Muscle of leg (tissue), 11 donors: Measurements from ENCODE around the gene RND1. TPM values are rescaled to one million over a fixed set of nuclear protein-coding genes. Genes with fewer than 3 reads are reported as not detected.
"Not testable (repeated sequence)": the region's sequence is repeated elsewhere in the genome, so short reads cannot be mapped to it uniquely, and the experiment has no call there.

Source experiments
- DNase-seq: peaks from one replicate; pipeline ENCODE4 v3.0.0; 2013
- H3K27ac ChIP-seq: one replicate; pipeline ENCODE4 v1.5.1; 2013; ENCODE audit warnings: mild to moderate bottlenecking, low read length, control low read depth
- H3K27me3 ChIP-seq: one replicate; pipeline ENCODE4 v1.6.1; 2013; ENCODE audit warnings: low read length; ENCODE audit not compliant: control insufficient read depth, insufficient read depth
- H3K36me3 ChIP-seq: one replicate; pipeline ENCODE4 v1.6.1; 2013; ENCODE audit warnings: low read length; ENCODE audit not compliant: control insufficient read depth, insufficient read depth
- H3K4me1 ChIP-seq: one replicate; pipeline ENCODE4 v1.6.1; 2013; ENCODE audit warnings: low read length; ENCODE audit not compliant: control insufficient read depth, insufficient read depth
- H3K4me3 ChIP-seq: one replicate; pipeline ENCODE4 v1.5.1; 2013; ENCODE audit warnings: low read length, control low read depth
- H3K9me3 ChIP-seq: replicated peaks from 2 replicates; pipeline ENCODE4 v1.6.1; 2013; ENCODE audit warnings: low read depth, low read length; ENCODE audit not compliant: control insufficient read depth
- WGBS: methylation state at CpG from one replicate; pipeline ENCODE4 v1.1.5; 2013; ENCODE audit warnings: missing lambda C conversion rate; ENCODE audit not compliant: insufficient coverage; 5-methylcytosine and 5-hydroxymethylcytosine counted together
- polyA plus RNA-seq, 8 donors: library from polyadenylated mRNA; unstranded; fragments of 120-200 nt; gene quantifications; one replicate each; pipeline versions ENCODE4 v1.2.1 to v1.2.3, GENCODE V29; 2013; ENCODE audit warnings: inconsistent platforms in 1 of 8, low replicate concordance in 1 of 8; ENCODE audit not compliant: insufficient read length in 8 of 8, insufficient read depth in 1 of 8
- total RNA-seq: library from RNA; stranded (reverse); fragments of 120-200 nt; gene quantifications from one replicate; pipeline ENCODE4 v1.2.4, GENCODE V29; 2013

Gene RND1
- total and polyA plus RNA-seq, 9 donors = 0.22 to 0.74 (median 0.53) TPM

DNA sequence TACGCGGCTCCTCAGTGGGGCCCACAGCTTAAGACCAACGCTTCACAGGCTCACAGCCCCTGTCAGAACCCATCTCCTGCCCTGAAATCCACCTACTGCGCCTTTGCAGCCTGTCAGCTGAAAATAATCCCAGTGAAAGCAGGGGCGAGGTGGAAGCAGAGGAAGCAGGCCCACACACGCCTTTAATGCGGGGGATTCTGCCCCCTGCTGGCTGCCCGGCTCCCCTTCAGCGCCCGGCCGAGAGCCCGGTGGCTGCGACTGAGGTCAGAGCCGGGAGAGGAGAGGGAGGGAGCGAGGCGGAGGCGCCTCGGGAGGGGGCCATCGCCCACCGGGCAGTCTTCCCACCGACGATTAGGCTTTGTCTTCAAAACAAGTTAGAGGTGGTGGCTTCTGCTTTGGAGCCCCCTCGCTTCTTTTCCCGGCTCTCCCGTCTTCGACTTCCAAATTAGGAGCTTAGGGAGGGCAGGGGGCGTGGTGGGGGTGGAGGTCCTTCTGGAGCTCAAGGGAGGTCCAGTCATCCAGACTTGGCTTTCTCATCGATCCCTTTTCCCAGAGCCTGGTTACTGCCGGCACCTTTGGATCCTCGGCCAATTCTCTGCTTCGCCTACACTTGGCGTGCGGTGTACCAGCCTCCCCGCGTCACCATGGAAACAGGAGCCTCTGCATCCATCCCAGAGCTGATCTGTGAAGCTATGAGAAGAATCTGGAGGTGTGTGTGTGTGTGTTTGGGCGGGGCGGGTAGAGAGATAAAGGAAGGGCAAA is 25.2 kb upstream of the RND1 start:
- DNase-seq = peak; percentile 87
- H3K4me1 ChIP-seq = peaks cover 10% of the 10 kb centered on the region
- H3K27me3 ChIP-seq = peaks cover 8% of the 10 kb centered on the region
- peak overlapping the region; percentile 28 for H3K4me3 ChIP-seq
- H3K9me3 ChIP-seq = no peaks in the 10 kb centered on the region
- no peak overlapping the region for H3K27ac ChIP-seq
- 6% methylated on average over 24 of the region's 37 CpGs for WGBS
- no peaks in the 10 kb centered on the region for H3K36me3 ChIP-seq

DNA sequence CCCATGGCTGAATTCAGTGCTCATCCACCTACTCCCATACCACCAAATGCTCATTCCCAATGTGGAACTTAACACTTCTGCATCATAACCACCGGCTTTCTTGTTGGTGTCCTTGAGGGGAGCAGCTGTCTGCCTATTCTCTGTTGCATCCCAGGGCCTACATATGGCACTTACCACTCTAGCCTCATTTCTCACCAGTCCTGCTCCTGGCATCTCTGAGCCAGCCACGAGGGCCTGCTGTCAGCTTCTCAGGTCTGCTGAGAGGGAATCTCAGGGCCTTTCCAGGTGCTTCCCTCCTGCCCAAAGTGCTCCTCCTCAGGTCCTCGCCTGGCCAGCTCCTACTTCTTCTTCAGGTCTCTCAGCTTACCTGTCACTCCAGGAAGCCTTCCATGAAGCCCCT is 24.0 kb upstream of the RND1 start:
- H3K27ac ChIP-seq = no peak overlapping the region
- peaks cover 10% of the 10 kb centered on the region for H3K4me1 ChIP-seq
- H3K27me3 ChIP-seq = peaks cover 8% of the 10 kb centered on the region
- 79% methylated on average over 3 of the region's 3 CpGs for WGBS
- H3K4me3 ChIP-seq = no peak overlapping the region
- no peaks in the 10 kb centered on the region for H3K9me3 ChIP-seq
- no peaks in the 10 kb centered on the region for H3K36me3 ChIP-seq
- DNase-seq = no peak

DNA sequence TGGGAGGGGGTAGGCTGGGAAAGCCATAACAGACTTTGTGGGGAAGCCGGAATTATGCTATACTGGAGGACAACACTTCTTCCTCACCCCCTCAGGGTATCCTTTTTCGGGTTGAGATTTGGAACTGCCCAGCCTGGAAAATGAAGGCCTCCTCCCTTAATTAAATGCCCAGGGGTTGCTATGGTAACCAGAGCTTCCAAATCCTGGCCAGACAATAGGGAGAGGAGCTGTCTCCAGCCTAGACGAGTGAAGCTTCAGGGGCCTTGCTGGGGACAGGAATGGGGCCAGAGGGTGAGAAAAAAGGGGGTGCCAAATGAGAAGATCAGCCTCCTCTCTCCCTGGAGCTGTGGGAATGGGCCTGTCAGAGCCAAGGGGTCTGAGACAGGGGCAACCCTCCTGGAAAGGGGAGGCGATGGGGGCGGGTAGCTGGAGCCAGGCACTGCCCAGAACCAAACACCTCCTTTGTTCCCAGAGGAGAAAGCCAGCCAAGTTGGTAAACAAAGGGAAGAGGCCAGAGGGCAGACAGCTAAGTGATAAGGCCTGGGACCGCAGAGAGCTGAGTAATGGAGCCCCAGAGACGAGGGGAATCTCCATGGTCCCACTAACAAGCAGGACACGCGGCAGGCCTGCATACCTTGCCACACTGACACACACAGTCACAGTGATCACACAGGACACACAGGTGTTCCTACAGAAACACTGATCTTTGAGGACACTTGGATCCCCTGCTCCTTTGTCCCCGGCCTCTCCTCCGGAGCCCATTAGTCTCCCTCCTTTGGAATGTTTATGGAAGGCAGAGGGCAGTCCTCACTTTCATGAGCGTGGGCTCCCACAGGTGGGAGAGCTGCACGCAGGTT is 17.9 kb upstream of the RND1 start:
- peak; percentile 30 for DNase-seq
- peaks cover 18% of the 10 kb centered on the region for H3K4me1 ChIP-seq
- no peak overlapping the region for H3K4me3 ChIP-seq
- H3K9me3 ChIP-seq = no peaks in the 10 kb centered on the region
- peaks cover 21% of the 10 kb centered on the region for H3K27me3 ChIP-seq
- WGBS = 66% methylated on average over 3 of the region's 13 CpGs
- H3K27ac ChIP-seq = no peak overlapping the region
- H3K36me3 ChIP-seq = no peaks in the 10 kb centered on the region

DNA sequence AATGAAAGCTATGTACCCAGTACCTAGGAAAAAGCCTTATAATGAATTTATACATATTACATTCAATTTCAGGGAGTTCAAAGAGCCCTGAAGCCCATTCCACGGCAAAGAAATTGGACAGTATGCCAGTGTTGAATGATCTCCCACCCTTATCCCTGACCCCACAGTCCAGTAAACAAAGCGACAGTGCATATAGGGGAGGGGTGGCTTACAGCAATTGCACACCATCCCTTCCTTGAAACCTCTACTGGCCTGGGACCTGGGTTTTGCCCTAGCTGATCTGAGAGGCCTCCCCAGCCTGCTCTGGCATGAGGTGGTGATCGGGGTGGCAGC is 17.3 kb upstream of the RND1 start:
- no peak for DNase-seq
- H3K27me3 ChIP-seq = peaks cover 21% of the 10 kb centered on the region
- H3K4me3 ChIP-seq = no peak overlapping the region
- peak overlapping the region; percentile 51 for H3K27ac ChIP-seq
- no peaks in the 10 kb centered on the region for H3K36me3 ChIP-seq
- WGBS = no CpG with 5 or more reads among the region's 3 CpGs
- peaks cover 18% of the 10 kb centered on the region for H3K4me1 ChIP-seq
- H3K9me3 ChIP-seq = no peaks in the 10 kb centered on the region

DNA sequence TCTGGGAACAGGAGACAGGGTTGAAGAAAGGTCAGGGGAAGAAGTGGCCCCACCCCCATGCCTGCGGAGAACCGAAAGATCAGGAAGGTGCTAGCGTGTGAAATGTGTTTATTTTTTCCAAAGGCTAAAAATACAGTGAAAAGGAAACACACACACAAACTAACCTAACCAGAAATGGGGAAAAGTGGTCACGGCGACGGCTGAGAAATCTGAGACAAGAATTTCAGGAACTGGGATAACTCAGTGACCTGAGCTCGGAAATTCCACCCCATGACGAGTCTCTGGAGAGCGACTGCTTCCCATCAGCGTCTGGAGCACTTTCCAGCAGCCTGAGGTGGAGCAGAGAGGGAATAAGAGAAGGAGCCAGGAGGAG is 16.6 kb upstream of the RND1 start:
- H3K27ac ChIP-seq = peak overlapping the region; percentile 51
- 7% methylated on average over 6 of the region's 10 CpGs for WGBS
- DNase-seq = peak; percentile 69

DNA sequence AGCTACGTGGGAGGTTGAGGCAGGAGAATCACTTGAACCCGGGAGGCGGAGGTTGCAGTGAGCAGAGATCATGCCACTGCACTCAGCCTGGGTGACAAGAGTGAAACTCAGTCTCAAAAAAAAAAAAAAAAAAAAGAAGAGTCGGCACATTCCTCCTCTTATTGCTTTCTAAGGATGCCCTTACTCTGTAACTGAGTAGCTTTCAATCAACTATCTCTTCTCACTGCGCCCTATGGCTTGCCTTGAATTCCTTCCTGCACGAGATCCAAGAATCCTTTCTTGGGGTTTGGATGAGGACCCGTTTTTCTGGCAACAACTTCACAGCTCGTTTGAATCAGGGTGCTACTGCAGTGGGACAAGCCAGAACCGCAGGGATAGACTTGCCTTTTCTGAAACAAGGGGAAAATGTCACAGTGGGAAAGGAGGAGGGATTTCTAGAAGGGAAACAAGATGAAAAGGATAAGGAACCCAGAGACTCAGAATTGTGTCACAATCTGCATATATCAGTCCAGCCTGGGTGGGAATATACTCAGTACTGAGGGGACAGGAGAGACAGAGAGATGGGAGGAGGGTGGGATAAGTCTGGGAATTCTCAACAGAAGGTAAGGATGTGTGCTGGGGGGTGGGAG is 16.1 kb upstream of the RND1 start:
- Histone ChIP-seq H3K4me1 (peaks cover 18% of the 10 kb centered on the region), H3K4me3 (no peak overlapping the region), H3K9me3 (no peaks in the 10 kb centered on the region), H3K27ac (peak overlapping the region; percentile 70), H3K36me3 (no peaks in the 10 kb centered on the region), H3K27me3 (peaks cover 21% of the 10 kb centered on the region)
- 73% methylated on average over 4 of the region's 9 CpGs for WGBS
- no peak for DNase-seq

More for the DNA sequence above, 16.6 kb upstream of the RND1 start:
- Histone ChIP-seq H3K9me3 (no peaks in the 10 kb centered on the region), H3K4me3 (no peak overlapping the region), H3K4me1 (peaks cover 18% of the 10 kb centered on the region), H3K36me3 (no peaks in the 10 kb centered on the region), H3K27me3 (peaks cover 21% of the 10 kb centered on the region)

DNA sequence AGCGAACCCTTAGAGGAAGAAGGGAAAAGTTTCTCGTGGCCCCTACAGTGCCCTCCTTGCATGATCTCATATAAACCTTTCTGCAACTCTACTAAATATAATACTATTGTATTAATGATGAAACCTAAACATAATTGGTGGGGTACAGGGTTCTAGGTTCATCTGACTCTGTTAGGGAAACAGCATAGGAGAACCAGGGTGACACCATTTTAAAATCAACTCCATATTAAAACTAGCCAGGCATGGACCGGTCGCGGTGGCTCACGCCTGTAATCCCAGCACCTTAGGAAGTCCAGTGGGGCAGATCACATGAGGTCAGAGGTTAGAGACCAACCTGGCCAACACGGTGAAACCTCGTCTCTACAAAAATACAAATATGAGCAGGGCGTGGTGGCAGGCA is 15.0 kb upstream of the RND1 start:
- H3K27me3 ChIP-seq = peaks cover 21% of the 10 kb centered on the region
- DNase-seq = no peak
- H3K4me3 ChIP-seq = no peak overlapping the region
- peaks cover 18% of the 10 kb centered on the region for H3K4me1 ChIP-seq
- no peaks in the 10 kb centered on the region for H3K36me3 ChIP-seq
- H3K9me3 ChIP-seq = no peaks in the 10 kb centered on the region
- H3K27ac ChIP-seq = no peak overlapping the region
- WGBS = 93% methylated on average over 3 of the region's 9 CpGs

DNA sequence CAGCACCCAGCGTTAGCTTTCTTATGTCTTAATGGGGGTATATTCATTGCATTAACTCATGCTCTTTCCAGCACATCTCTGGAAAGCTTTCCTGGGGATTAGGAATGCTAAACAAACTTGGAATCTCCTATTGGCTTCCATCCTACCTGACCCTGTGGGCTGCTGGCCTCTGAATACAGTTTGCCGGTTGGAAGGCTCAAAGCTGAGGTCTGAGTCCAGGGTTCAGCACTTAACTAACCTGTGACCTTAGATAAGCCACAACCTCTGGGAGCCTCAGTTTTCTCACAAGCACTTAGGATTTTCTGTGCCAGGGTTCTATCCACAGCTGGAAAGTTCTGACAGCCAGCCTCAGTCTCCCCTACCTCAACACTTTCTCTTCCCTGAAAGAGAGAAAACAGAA is 12.9 kb upstream of the RND1 start:
- H3K9me3 ChIP-seq = no peaks in the 10 kb centered on the region
- no peak overlapping the region for H3K27ac ChIP-seq
- peaks cover 20% of the 10 kb centered on the region for H3K27me3 ChIP-seq
- H3K4me1 ChIP-seq = peaks cover 14% of the 10 kb centered on the region
- no peak for DNase-seq
- WGBS = no CpG with 5 or more reads among the region's 2 CpGs
- no peak overlapping the region for H3K4me3 ChIP-seq
- no peaks in the 10 kb centered on the region for H3K36me3 ChIP-seq

DNA sequence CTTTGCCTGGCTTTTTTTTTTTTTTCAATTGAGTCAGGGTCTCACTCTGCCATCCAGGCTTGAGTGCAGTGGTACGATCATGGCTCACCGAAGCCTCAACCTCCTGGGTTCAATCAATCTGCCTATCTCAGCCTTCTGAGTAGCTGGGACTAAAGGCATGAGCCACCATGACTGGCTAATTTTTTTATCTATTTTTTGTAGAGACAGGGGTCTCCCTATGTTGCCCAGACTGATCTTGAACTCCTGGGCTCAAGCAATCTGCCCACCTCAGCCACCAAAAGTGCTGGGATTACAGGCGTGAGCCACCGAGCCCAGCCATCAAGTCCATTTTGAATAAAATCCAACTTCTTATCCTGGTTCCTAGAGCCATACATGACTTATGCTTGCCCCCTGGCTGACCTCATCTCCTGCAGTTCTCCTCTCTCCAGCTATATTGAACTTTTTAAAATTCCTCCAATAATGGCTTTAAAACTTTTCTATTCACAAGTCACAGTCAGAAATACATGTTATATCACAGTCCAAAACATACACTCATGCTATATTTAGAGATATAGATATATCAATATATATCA is 10.4 kb upstream of the RND1 start:
- DNase-seq = peak; percentile 38
- WGBS = 27% methylated on average over 2 of the region's 4 CpGs
- no peak overlapping the region for H3K4me3 ChIP-seq

DNA sequence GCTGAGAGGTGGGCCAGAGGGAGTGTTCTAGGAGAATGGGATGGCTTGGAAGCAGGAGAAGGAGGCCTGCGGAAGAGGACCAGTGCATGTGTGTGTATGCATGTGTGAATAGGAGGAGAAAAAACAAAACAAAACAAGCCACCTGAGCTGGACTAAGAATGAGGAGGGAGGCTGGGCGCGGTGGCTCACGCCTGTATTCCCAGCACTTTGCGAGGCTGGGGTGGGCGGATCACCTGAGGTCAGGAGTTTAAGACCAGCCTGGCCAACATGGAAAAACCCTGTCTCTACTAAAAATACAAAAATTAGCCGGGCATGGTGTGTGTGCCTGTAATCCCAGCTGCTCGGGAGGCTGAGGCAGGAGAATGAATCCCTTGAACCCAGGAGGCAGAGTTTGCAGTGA is 7.9 kb upstream of the RND1 start:
- DNase-seq, H3K27me3 ChIP-seq, H3K27ac ChIP-seq, H3K4me3 ChIP-seq, H3K36me3 ChIP-seq, H3K9me3 ChIP-seq, H3K4me1 ChIP-seq: not testable (repeated sequence)
- WGBS = 91% methylated on average over 6 of the region's 8 CpGs

More for the DNA sequence above, 10.4 kb upstream of the RND1 start:
- H3K27me3 ChIP-seq = peaks cover 7% of the 10 kb centered on the region
- no peaks in the 10 kb centered on the region for H3K36me3 ChIP-seq
- no peaks in the 10 kb centered on the region for H3K9me3 ChIP-seq
- no peak overlapping the region for H3K27ac ChIP-seq
- H3K4me1 ChIP-seq = no peaks in the 10 kb centered on the region
